Measurements from ENCODE around the gene TTLL12. TPM values are rescaled to one million over a fixed set of nuclear protein-coding genes. Genes with fewer than 3 reads are reported as not detected.

Gene TTLL12
- total RNA-seq, 4 donors from 2014 or later: 31.5 to 39.0 (median 34.4) TPM

DNA sequence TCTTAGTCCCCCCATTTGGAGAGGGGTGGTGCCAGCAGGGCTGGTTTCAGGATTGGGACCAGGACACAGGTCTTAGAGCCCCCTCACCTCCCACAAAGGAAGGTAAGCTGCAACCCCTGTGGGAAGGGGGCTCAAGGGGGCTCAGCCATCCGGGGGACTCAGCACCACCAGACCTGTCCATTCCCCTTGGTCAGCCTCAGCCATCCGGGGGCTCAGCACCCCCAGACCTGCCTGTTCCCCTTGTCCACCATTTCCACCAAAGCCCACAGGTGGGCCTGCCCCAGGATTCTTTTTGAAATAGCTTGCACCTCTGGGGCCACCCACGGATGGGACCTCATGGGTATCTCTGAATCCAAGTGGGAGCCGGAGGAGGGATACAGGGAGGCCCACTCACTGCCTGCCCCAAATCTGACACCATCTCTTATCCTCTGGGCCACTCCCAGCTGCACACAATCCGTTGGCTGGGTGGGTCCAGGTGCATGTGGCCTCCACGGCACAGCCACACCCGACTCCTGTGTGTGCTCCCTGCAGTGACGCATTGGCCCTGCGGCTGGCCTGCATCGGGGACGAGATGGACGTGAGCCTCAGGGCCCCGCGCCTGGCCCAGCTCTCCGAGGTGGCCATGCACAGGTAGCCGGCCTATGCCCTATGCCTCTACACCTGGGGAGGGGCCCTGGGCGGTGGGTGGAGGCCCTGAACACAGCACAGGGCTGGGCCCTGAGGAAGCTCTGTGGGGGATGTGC lies 59.6 kb downstream of the TTLL12 start:
- DNase-seq (ENCODE audit: low spot score) (no peak), ATAC-seq (ENCODE audit: low FRiP score) (no peak)
- TF ChIP-seq, protein P1, sequence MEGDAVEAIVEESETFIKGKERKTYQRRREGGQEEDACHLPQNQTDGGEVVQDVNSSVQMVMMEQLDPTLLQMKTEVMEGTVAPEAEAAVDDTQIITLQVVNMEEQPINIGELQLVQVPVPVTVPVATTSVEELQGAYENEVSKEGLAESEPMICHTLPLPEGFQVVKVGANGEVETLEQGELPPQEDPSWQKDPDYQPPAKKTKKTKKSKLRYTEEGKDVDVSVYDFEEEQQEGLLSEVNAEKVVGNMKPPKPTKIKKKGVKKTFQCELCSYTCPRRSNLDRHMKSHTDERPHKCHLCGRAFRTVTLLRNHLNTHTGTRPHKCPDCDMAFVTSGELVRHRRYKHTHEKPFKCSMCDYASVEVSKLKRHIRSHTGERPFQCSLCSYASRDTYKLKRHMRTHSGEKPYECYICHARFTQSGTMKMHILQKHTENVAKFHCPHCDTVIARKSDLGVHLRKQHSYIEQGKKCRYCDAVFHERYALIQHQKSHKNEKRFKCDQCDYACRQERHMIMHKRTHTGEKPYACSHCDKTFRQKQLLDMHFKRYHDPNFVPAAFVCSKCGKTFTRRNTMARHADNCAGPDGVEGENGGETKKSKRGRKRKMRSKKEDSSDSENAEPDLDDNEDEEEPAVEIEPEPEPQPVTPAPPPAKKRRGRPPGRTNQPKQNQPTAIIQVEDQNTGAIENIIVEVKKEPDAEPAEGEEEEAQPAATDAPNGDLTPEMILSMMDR (IDR thresholded peaks at IDR 0.05): no peak

DNA sequence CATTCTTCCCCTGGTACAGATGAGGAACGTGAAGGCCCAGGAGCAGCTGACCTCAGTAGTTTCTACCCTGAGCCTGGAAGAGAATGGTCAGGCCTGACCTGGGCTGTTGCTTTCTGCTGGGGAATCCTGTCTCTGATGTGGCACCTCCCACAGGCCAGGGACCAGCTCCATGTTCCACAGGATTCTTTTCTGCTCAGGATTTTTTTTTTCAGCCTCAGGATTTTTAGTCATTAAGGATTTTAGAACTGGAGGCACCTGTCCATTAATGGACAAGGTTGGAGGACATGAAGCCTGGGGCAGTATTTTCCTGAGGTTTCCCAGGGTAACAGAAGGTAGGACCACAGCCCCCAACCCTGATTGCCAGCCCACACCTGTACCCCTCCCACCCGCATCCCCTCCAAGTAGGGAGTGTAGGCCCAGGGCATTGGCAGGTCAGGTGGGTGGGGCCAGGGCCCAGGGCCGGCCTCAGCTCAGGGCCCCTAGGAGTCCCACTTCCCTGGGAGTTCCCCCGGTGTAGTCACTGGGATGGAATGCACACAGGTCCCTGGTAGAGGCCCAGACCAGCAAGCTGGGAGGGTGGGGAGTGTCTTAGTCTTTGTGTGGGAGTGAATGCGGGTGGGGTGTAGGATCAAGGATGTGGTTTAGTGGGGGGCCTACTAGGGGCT lies 60.3 kb downstream of the TTLL12 start:
- DNase-seq (ENCODE audit: low spot score) (no peak), ATAC-seq (ENCODE audit: low FRiP score) (peak; percentile 79)
- TF ChIP-seq, protein P1 (IDR thresholded peaks at IDR 0.05): no peak

DNA sequence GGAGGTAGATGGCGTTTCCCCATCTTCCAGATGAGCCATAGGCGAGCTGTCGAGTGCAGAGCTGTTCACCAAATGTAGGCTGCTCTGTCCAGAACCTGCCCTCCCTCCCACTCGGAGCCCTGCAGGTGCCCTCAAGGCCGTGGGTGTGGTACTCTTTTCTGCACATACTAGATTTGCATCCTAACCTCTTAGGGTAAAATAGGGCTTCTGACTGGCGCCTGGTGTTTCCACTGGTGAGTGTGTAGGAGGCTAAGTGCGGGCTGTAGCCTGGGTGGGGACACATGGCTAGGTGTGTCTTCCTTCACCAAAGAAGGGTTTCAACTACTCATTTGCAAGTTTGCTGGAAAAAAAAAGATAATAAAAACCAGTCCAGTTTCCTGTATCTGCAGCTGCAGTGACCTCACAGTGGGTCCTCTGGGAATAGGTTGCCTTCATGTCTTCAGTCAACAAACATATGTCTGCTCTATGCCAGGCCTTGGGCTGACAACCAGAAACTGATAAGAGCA lies 67.9 kb downstream of the TTLL12 start:
- TF ChIP-seq, protein P1 (IDR thresholded peaks at IDR 0.05): no peak
- ATAC-seq (ENCODE audit: low FRiP score) (no peak), DNase-seq (ENCODE audit: low spot score) (no peak)

GRCh38 chr22:43118024-43118849 lies 68.7 kb downstream of the TTLL12 start:
- ATAC-seq (ENCODE audit: low FRiP score): no peak

GRCh38 chr22:43116932-43117331 lies 70.0 kb downstream of the TTLL12 start:
- TF ChIP-seq, protein P1 (IDR thresholded peaks at IDR 0.05): no peak
- DNase-seq (ENCODE audit: low spot score) (no peak), ATAC-seq (ENCODE audit: low FRiP score) (no peak)

More at GRCh38 chr22:43118024-43118849, 68.7 kb downstream of the TTLL12 start:
- TF ChIP-seq, protein P1 (IDR thresholded peaks at IDR 0.05): no peak
- DNase-seq (ENCODE audit: low spot score): no peak

Other genes starting within 250 kb of the TTLL12 start
- gene PACSIN2, start 172.0 kb downstream of the TTLL12 start, total RNA-seq: 100 to 1,000 TPM in 1 of 4 donors, 10 to 100 TPM in 3; 39.0 to 111 (median 51.3) TPM
- gene TTLL1, start 97.7 kb downstream of the TTLL12 start, total RNA-seq: 1 to 10 TPM; 2.2 to 5.3 (median 3.6) TPM
- 1 to 10 TPM in 1 of 4 donors, under 1 TPM in 1, not detected in 2; 0.93 to 1.7 TPM for gene BIK, start 76.4 kb downstream of the TTLL12 start, total RNA-seq
- 10 to 100 TPM; 19.3 to 28.6 (median 25.2) TPM for gene MCAT, start 43.7 kb downstream of the TTLL12 start, total RNA-seq
- gene TSPO, start 35.6 kb downstream of the TTLL12 start, total RNA-seq: 100 to 1,000 TPM; 370 to 615 (median 577) TPM
- gene SCUBE1, start 156.2 kb upstream of the TTLL12 start, total RNA-seq: 1 to 10 TPM in 2 of 4 donors, under 1 TPM in 2; 0.28 to 3.7 (median 1.7) TPM
- not detected for gene MPPED1, start 224.9 kb upstream of the TTLL12 start, total RNA-seq

All from omental fat pad (tissue), 4 donors.